PC-9 (cell line): ENCODE results near the gene FGF1.

ENCODE experiments used
- EZH2 ChIP-seq: fragments of 200-600 bp; sonication (generic); IDR thresholded peaks from 2 replicates; pipeline ENCODE4 v1.8.0; 2017; ENCODE audit warnings: antibody characterized with exemption, low read depth
- TF ChIP-seq, protein P1 (sequence below): fragments of 200-600 bp; sonication (generic); conservative IDR thresholded peaks from 2 replicates; pipeline ENCODE4 v1.6.1; 2017; ENCODE audit warnings: mixed run types, antibody characterized with exemption, mild to moderate bottlenecking, moderate library complexity

DNA sequence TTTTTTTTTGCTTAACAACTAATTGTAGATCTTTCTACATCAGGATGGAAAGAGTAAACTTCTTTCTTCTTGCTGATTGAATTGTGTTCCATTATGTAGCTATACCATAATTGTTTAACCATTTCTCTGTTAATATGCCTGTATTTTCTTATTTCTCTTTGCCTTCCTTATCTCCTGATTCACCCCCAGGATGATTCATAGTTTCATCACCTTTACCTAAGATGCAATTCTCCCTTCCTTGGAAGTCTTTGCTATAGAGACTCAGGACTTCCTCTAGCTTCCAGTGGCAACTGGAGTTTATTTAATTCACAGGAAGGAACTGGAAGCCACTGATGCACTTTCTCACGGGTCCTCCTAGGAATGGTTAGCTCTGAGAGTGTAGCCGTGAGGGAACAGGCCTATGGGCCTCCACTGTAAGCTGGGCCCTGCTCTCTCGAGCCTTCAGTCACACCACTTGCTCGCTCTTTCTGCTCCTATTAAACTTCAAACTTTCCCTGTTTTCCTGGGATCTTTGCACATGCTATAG lies 83.1 kb downstream of the FGF1 start:
- TF ChIP-seq, protein P1, sequence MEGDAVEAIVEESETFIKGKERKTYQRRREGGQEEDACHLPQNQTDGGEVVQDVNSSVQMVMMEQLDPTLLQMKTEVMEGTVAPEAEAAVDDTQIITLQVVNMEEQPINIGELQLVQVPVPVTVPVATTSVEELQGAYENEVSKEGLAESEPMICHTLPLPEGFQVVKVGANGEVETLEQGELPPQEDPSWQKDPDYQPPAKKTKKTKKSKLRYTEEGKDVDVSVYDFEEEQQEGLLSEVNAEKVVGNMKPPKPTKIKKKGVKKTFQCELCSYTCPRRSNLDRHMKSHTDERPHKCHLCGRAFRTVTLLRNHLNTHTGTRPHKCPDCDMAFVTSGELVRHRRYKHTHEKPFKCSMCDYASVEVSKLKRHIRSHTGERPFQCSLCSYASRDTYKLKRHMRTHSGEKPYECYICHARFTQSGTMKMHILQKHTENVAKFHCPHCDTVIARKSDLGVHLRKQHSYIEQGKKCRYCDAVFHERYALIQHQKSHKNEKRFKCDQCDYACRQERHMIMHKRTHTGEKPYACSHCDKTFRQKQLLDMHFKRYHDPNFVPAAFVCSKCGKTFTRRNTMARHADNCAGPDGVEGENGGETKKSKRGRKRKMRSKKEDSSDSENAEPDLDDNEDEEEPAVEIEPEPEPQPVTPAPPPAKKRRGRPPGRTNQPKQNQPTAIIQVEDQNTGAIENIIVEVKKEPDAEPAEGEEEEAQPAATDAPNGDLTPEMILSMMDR = no peak
- no peak for TF ChIP-seq EZH2
